ENCODE results near the gene KLHL30. TPM values are rescaled to one million over a fixed set of nuclear protein-coding genes. Genes with fewer than 3 reads are reported as not detected.

KLHL30 gene
- total RNA-seq, 4 donors from 2014 or later = 0.09 to 0.38 (median 0.18) TPM; not detected in 1

GRCh38 chr2:238100049-238100820, 38.2 kb upstream of the KLHL30 start, which contains the start of gene ESPNL:
Gene ESPNL (plus strand): TSS chr2:238100340. CDS start chr2:238100420, 80 bp downstream.
- no peak for TF ChIP-seq CTCF (IDR thresholded peaks at IDR 0.05)
- no peak for TF ChIP-seq POLR2A (IDR thresholded peaks at IDR 0.05)
- H3K36me3 ChIP-seq = no peaks in the 10 kb centered on the region
- intact Hi-C loops (cut with DNase I) = no loop called here
- WGBS, 2 donors = 67% methylated on average over 3 of the region's 38 CpGs; no CpG with 5 or more reads in 1 of the 2 donors
- peak within 1 kb of the TSS in 1 of 4 donors; percentile 9 for H3K27ac ChIP-seq
- no peaks in the 10 kb centered on the region for H3K27me3 ChIP-seq
- H3K4me1 ChIP-seq = peaks cover 0 to 14% (median 0%) of the 10 kb centered on the region in 3 donors
- DNase-seq = no peak
- no peaks in the 10 kb centered on the region for H3K9me3 ChIP-seq
- no peak within 1 kb of the TSS for H3K4me3 ChIP-seq

- WGBS, 2 donors = 71 to 80% methylated on average over 4 to 5 of the region's 28 CpGs
- TF ChIP-seq POLR2A (IDR thresholded peaks at IDR 0.05) (no peak), CTCF (IDR thresholded peaks at IDR 0.05) (no peak)
- Histone ChIP-seq H3K4me3 (no peak overlapping the region), H3K27me3 (peaks cover 0 to under 1% (median 0%) of the 10 kb centered on the region in 4 donors), H3K36me3 (no peaks in the 10 kb centered on the region), H3K27ac (no peak overlapping the region), H3K9me3 (no peaks in the 10 kb centered on the region), H3K4me1 (peaks cover 0 to 14% (median 0%) of the 10 kb centered on the region in 3 donors)
- no peak for DNase-seq
- intact Hi-C loops (cut with DNase I) = no loop called here
Observed at GRCh38 chr2:238100821-238101771, 37.4 kb upstream of the KLHL30 start.

GRCh38 chr2:238101891-238102841, 36.3 kb upstream of the KLHL30 start:
- peaks cover 0 to 16% (median 0%) of the 10 kb centered on the region in 3 donors for H3K4me1 ChIP-seq
- WGBS, 2 donors = 68 to 72% methylated on average over 4 of the region's 30 CpGs
- intact Hi-C loops (cut with DNase I) = no loop called here
- no peaks in the 10 kb centered on the region for H3K9me3 ChIP-seq
- H3K27ac ChIP-seq = no peak overlapping the region
- TF ChIP-seq CTCF (IDR thresholded peaks at IDR 0.05) = no peak
- no peak for TF ChIP-seq POLR2A (IDR thresholded peaks at IDR 0.05)
- H3K36me3 ChIP-seq = no peaks in the 10 kb centered on the region
- peaks cover 0 to 7% (median 0%) of the 10 kb centered on the region in 4 donors for H3K27me3 ChIP-seq
- no peak overlapping the region for H3K4me3 ChIP-seq
- no peak for DNase-seq

GRCh38 chr2:238102865-238103264, 35.6 kb upstream of the KLHL30 start:
- Histone ChIP-seq H3K27me3 (peaks cover 0 to 7% (median 0%) of the 10 kb centered on the region in 4 donors), H3K27ac (no peak overlapping the region), H3K36me3 (no peaks in the 10 kb centered on the region), H3K9me3 (no peaks in the 10 kb centered on the region), H3K4me3 (no peak overlapping the region), H3K4me1 (peaks cover 0 to 21% (median 0%) of the 10 kb centered on the region in 3 donors)
- DNase-seq = no peak
- 70 to 76% methylated on average over 7 to 8 of the region's 10 CpGs for WGBS, 2 donors
- no peak for TF ChIP-seq CTCF (IDR thresholded peaks at IDR 0.05)
- TF ChIP-seq POLR2A (IDR thresholded peaks at IDR 0.05) = no peak
- intact Hi-C loops (cut with DNase I) = no loop called here

Data from esophagus squamous epithelium (tissue), 5 donors.